ENCODE results near the gene EPS15. TPM values are rescaled to one million over a fixed set of nuclear protein-coding genes. Genes with fewer than 3 reads are reported as not detected.
A peak's percentile ranks its signal among the peaks of the same experiment; 100 is the strongest.

Gene EPS15
- total and polyA plus RNA-seq, 10 of the 15 experiments (the other 5 are each of a cell fraction or from before 2014, with no cell fraction given), result 24.7 to 87.8 (median 56.3) TPM

DNA sequence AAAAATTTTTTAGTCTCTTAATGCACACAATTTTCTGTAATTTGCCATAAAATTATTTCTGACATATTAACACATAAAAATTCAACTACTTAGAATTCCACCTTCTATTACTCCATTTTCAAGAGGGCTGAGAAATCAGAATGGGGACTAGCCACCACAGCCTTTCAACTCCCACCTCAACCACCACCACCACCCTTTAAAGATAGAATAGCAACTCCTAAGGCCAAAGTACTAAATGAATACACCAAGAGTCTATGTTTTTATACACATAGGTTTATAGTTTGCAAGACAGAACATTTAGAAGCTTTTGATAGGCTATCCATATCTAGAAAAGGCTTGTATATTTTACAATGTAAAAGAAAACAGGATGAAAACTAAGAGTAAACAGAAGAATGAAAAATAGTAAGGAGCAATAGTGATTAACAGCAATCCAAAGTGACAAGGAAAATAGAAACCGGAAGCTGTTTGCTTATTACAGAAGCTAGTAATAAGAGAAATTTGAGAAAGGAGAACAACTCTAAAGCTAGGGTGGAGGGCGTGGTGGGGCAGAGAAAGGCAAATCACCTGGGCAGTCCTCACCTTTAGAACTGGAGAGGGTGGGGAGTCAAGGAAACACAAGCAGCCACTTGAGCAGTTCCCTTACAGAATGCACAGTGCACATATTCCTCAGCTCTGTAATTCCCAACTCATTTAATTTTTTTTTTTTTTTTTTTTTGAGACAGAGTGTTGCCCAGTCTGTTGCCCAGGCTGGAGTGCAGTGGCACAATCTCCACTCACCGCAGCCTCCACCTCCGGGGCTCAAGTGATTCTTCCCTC lies 27.7 kb downstream of the EPS15 start (continued):
- 0 out of 2 replicates have a peak, but pooled peaks have one; percentile 35 for TF ChIP-seq PML (IDR thresholded peaks at IDR 0.05; ENCODE audit: low read length)
- TF ChIP-seq STAT3 (IDR thresholded peaks at IDR 0.05; ENCODE audit: low read depth, low read length), result no peak
- no peak for TF ChIP-seq DPF2 (IDR thresholded peaks at IDR 0.05)
- TF ChIP-seq, protein P1, sequence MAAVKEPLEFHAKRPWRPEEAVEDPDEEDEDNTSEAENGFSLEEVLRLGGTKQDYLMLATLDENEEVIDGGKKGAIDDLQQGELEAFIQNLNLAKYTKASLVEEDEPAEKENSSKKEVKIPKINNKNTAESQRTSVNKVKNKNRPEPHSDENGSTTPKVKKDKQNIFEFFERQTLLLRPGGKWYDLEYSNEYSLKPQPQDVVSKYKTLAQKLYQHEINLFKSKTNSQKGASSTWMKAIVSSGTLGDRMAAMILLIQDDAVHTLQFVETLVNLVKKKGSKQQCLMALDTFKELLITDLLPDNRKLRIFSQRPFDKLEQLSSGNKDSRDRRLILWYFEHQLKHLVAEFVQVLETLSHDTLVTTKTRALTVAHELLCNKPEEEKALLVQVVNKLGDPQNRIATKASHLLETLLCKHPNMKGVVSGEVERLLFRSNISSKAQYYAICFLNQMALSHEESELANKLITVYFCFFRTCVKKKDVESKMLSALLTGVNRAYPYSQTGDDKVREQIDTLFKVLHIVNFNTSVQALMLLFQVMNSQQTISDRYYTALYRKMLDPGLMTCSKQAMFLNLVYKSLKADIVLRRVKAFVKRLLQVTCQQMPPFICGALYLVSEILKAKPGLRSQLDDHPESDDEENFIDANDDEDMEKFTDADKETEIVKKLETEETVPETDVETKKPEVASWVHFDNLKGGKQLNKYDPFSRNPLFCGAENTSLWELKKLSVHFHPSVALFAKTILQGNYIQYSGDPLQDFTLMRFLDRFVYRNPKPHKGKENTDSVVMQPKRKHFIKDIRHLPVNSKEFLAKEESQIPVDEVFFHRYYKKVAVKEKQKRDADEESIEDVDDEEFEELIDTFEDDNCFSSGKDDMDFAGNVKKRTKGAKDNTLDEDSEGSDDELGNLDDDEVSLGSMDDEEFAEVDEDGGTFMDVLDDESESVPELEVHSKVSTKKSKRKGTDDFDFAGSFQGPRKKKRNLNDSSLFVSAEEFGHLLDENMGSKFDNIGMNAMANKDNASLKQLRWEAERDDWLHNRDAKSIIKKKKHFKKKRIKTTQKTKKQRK (IDR thresholded peaks at IDR 0.05; ENCODE audit: low read depth, low read length), result no peak
- no peak for TF ChIP-seq NFYB (IDR thresholded peaks at IDR 0.05; ENCODE audit: insufficient read depth, low read depth, low read length)
- TF ChIP-seq ZNF384 (IDR thresholded peaks at IDR 0.05; ENCODE audit: borderline replicate concordance, low read depth, low read length), result 0 out of 2 replicates have a peak, but pooled peaks have one; percentile 33
- TF ChIP-seq EP300 (IDR thresholded peaks at IDR 0.05; ENCODE audit: borderline replicate concordance in 1 of 2, control insufficient read depth in 1 of 2, low read depth in 2 of 2, low read length in 2 of 2), result 0 out of 4 replicates have a peak, but pooled peaks of 1 of the 2 experiments have one; percentile 3
- no peak for TF ChIP-seq ATF7 (IDR thresholded peaks at IDR 0.05; ENCODE audit: low read depth)
- TF ChIP-seq ELK1 (IDR thresholded peaks at IDR 0.05; ENCODE audit: low read depth, low read length), result no peak
- no peak for TF ChIP-seq ZNF592 (IDR thresholded peaks at IDR 0.05)
- TF ChIP-seq ZNF24 (IDR thresholded peaks at IDR 0.05), result no peak
- TF ChIP-seq RUNX3 (IDR thresholded peaks at IDR 0.05; ENCODE audit: low read length), result peak; percentile 65
